ENCODE data around the gene GALNT2. TPM values are rescaled to one million over a fixed set of nuclear protein-coding genes. Genes with fewer than 3 reads are reported as not detected.
A peak's percentile ranks its signal among the peaks of the same experiment; 100 is the strongest.

The GALNT2 gene
- total and polyA plus RNA-seq, 9 donors, result 30.3 to 89.2 (median 79.2) TPM

- no peak for DNase-seq
- no peaks in the 10 kb centered on the region for H3K27me3 ChIP-seq (ENCODE audit: control insufficient read depth, insufficient read depth, low read length)
- no peak overlapping the region for H3K27ac ChIP-seq (ENCODE audit: low read length)
- peaks cover 55% of the 10 kb centered on the region for H3K4me1 ChIP-seq (ENCODE audit: control insufficient read depth, insufficient read depth, low read length)
- H3K9me3 ChIP-seq (replicated peaks; ENCODE audit: control insufficient read depth, low read depth, low read length), result no peaks in the 10 kb centered on the region
- H3K36me3 ChIP-seq (ENCODE audit: control insufficient read depth, insufficient read depth, low read length), result no peaks in the 10 kb centered on the region
- no peak overlapping the region for H3K4me3 ChIP-seq (ENCODE audit: low read length)
- 100% methylated on average over 3 of the region's 14 CpGs for WGBS (ENCODE audit: insufficient coverage)
Measured at GRCh38 chr1:230144010-230144614, 77.1 kb downstream of the GALNT2 start.

- Histone ChIP-seq H3K4me1 (ENCODE audit: control insufficient read depth, insufficient read depth, low read length) (peaks cover 56% of the 10 kb centered on the region), H3K27me3 (ENCODE audit: control insufficient read depth, insufficient read depth, low read length) (no peaks in the 10 kb centered on the region), H3K27ac (ENCODE audit: low read length) (no peak overlapping the region), H3K9me3 (replicated peaks; ENCODE audit: control insufficient read depth, low read depth, low read length) (no peaks in the 10 kb centered on the region), H3K36me3 (ENCODE audit: control insufficient read depth, insufficient read depth, low read length) (no peaks in the 10 kb centered on the region), H3K4me3 (ENCODE audit: low read length) (no peak overlapping the region)
- WGBS (ENCODE audit: insufficient coverage), result 63% methylated on average over 8 of the region's 11 CpGs
- no peak for DNase-seq
Measured at GRCh38 chr1:230144758-230145504, 77.9 kb downstream of the GALNT2 start.

- H3K27me3 ChIP-seq (ENCODE audit: control insufficient read depth, insufficient read depth, low read length), result no peaks in the 10 kb centered on the region
- no peak overlapping the region for H3K4me3 ChIP-seq (ENCODE audit: low read length)
- WGBS (ENCODE audit: insufficient coverage), result 31% methylated on average over 6 of the region's 8 CpGs
- no peak for DNase-seq
- H3K4me1 ChIP-seq (ENCODE audit: control insufficient read depth, insufficient read depth, low read length), result peaks cover 55% of the 10 kb centered on the region
- no peaks in the 10 kb centered on the region for H3K36me3 ChIP-seq (ENCODE audit: control insufficient read depth, insufficient read depth, low read length)
- no peaks in the 10 kb centered on the region for H3K9me3 ChIP-seq (replicated peaks; ENCODE audit: control insufficient read depth, low read depth, low read length)
- H3K27ac ChIP-seq (ENCODE audit: low read length), result no peak overlapping the region
Measured at GRCh38 chr1:230145505-230145899, 78.5 kb downstream of the GALNT2 start.

GRCh38 chr1:230145953-230146476 is 79.0 kb downstream of the GALNT2 start:
- Histone ChIP-seq H3K36me3 (ENCODE audit: control insufficient read depth, insufficient read depth, low read length) (no peaks in the 10 kb centered on the region), H3K4me3 (ENCODE audit: low read length) (no peak overlapping the region), H3K9me3 (replicated peaks; ENCODE audit: control insufficient read depth, low read depth, low read length) (no peaks in the 10 kb centered on the region), H3K27ac (ENCODE audit: low read length) (no peak overlapping the region), H3K27me3 (ENCODE audit: control insufficient read depth, insufficient read depth, low read length) (no peaks in the 10 kb centered on the region), H3K4me1 (ENCODE audit: control insufficient read depth, insufficient read depth, low read length) (peaks cover 59% of the 10 kb centered on the region)
- WGBS (ENCODE audit: insufficient coverage), result no CpG with 5 or more reads among the region's 7 CpGs
- DNase-seq, result no peak

- Histone ChIP-seq H3K27ac (ENCODE audit: low read length) (no peak overlapping the region), H3K4me1 (ENCODE audit: control insufficient read depth, insufficient read depth, low read length) (peaks cover 60% of the 10 kb centered on the region), H3K4me3 (ENCODE audit: low read length) (no peak overlapping the region), H3K36me3 (ENCODE audit: control insufficient read depth, insufficient read depth, low read length) (no peaks in the 10 kb centered on the region), H3K9me3 (replicated peaks; ENCODE audit: control insufficient read depth, low read depth, low read length) (no peaks in the 10 kb centered on the region), H3K27me3 (ENCODE audit: control insufficient read depth, insufficient read depth, low read length) (no peaks in the 10 kb centered on the region)
- WGBS (ENCODE audit: insufficient coverage), result 93% methylated on average over 13 of the region's 13 CpGs
- no peak for DNase-seq
Measured at GRCh38 chr1:230146709-230147108, 79.7 kb downstream of the GALNT2 start.

GRCh38 chr1:230147253-230148125 is 80.5 kb downstream of the GALNT2 start:
- H3K27me3 ChIP-seq (ENCODE audit: control insufficient read depth, insufficient read depth, low read length), result no peaks in the 10 kb centered on the region
- peaks cover 54% of the 10 kb centered on the region for H3K4me1 ChIP-seq (ENCODE audit: control insufficient read depth, insufficient read depth, low read length)
- DNase-seq, result no peak
- no peaks in the 10 kb centered on the region for H3K36me3 ChIP-seq (ENCODE audit: control insufficient read depth, insufficient read depth, low read length)
- no peak overlapping the region for H3K27ac ChIP-seq (ENCODE audit: low read length)
- 53% methylated on average over 6 of the region's 15 CpGs for WGBS (ENCODE audit: insufficient coverage)
- no peak overlapping the region for H3K4me3 ChIP-seq (ENCODE audit: low read length)
- no peaks in the 10 kb centered on the region for H3K9me3 ChIP-seq (replicated peaks; ENCODE audit: control insufficient read depth, low read depth, low read length)

- Histone ChIP-seq H3K4me1 (ENCODE audit: control insufficient read depth, insufficient read depth, low read length) (peaks cover 47% of the 10 kb centered on the region), H3K27ac (ENCODE audit: low read length) (no peak overlapping the region)
Measured at GRCh38 chr1:230148126-230148652, 81.2 kb downstream of the GALNT2 start.

GRCh38 chr1:230148768-230149469 is 81.9 kb downstream of the GALNT2 start:
- Histone ChIP-seq H3K4me1 (ENCODE audit: control insufficient read depth, insufficient read depth, low read length) (peaks cover 44% of the 10 kb centered on the region), H3K27ac (ENCODE audit: low read length) (no peak overlapping the region), H3K27me3 (ENCODE audit: control insufficient read depth, insufficient read depth, low read length) (no peaks in the 10 kb centered on the region), H3K36me3 (ENCODE audit: control insufficient read depth, insufficient read depth, low read length) (no peaks in the 10 kb centered on the region), H3K9me3 (replicated peaks; ENCODE audit: control insufficient read depth, low read depth, low read length) (no peaks in the 10 kb centered on the region), H3K4me3 (ENCODE audit: low read length) (no peak overlapping the region)
- 93% methylated on average over 10 of the region's 11 CpGs for WGBS (ENCODE audit: insufficient coverage)
- no peak for DNase-seq

More at GRCh38 chr1:230148126-230148652, 81.2 kb downstream of the GALNT2 start:
- Histone ChIP-seq H3K27me3 (ENCODE audit: control insufficient read depth, insufficient read depth, low read length) (no peaks in the 10 kb centered on the region), H3K36me3 (ENCODE audit: control insufficient read depth, insufficient read depth, low read length) (no peaks in the 10 kb centered on the region), H3K4me3 (ENCODE audit: low read length) (no peak overlapping the region), H3K9me3 (replicated peaks; ENCODE audit: control insufficient read depth, low read depth, low read length) (no peaks in the 10 kb centered on the region)
- 87% methylated on average over 10 of the region's 15 CpGs for WGBS (ENCODE audit: insufficient coverage)
- no peak for DNase-seq

- WGBS (ENCODE audit: insufficient coverage), result 61% methylated on average over 10 of the region's 15 CpGs
Measured at GRCh38 chr1:230149751-230150584, 82.9 kb downstream of the GALNT2 start.

More at GRCh38 chr1:230149751-230150584, 82.9 kb downstream of the GALNT2 start:
- Histone ChIP-seq H3K9me3 (replicated peaks; ENCODE audit: control insufficient read depth, low read depth, low read length) (no peaks in the 10 kb centered on the region), H3K36me3 (ENCODE audit: control insufficient read depth, insufficient read depth, low read length) (no peaks in the 10 kb centered on the region), H3K27me3 (ENCODE audit: control insufficient read depth, insufficient read depth, low read length) (no peaks in the 10 kb centered on the region), H3K4me1 (ENCODE audit: control insufficient read depth, insufficient read depth, low read length) (peaks cover 43% of the 10 kb centered on the region), H3K27ac (ENCODE audit: low read length) (peak overlapping the region; percentile 24), H3K4me3 (ENCODE audit: low read length) (no peak overlapping the region)
- DNase-seq, result peak; percentile 47

All from muscle of leg (tissue), 11 donors.